Epithelial cell of esophagus (primary cell): ENCODE data around the gene USP12.
A peak's percentile ranks its signal among the peaks of the same experiment; 100 is the strongest.

Experiments
- DNase-seq: peaks from one replicate; pipeline ENCODE4 v3.0.0; 2010; ENCODE audit warnings: low read depth
- H3K4me3 ChIP-seq: 2 replicates; pipeline ENCODE4 v1.5.1; 2011; ENCODE audit warnings: mild to moderate bottlenecking, low read length, control low read depth
- CTCF ChIP-seq: IDR thresholded peaks from 2 replicates; pipeline ENCODE4 v1.5.1; 2011; ENCODE audit warnings: low read depth, mild to moderate bottlenecking, low read length, control low read depth, inconsistent platforms; ENCODE audit not compliant: insufficient read depth; ENCODE audit errors: missing control alignments

USP12 gene

GRCh38 chr13:27055526-27055925 is 116.1 kb downstream of the USP12 start:
- no peak for DNase-seq
- no peak for TF ChIP-seq CTCF
- H3K4me3 ChIP-seq = no peak overlapping the region

- H3K4me3 ChIP-seq = no peak overlapping the region
- no peak for DNase-seq
- TF ChIP-seq CTCF = no peak
Measured at GRCh38 chr13:27054760-27055159, 116.9 kb downstream of the USP12 start.

DNA sequence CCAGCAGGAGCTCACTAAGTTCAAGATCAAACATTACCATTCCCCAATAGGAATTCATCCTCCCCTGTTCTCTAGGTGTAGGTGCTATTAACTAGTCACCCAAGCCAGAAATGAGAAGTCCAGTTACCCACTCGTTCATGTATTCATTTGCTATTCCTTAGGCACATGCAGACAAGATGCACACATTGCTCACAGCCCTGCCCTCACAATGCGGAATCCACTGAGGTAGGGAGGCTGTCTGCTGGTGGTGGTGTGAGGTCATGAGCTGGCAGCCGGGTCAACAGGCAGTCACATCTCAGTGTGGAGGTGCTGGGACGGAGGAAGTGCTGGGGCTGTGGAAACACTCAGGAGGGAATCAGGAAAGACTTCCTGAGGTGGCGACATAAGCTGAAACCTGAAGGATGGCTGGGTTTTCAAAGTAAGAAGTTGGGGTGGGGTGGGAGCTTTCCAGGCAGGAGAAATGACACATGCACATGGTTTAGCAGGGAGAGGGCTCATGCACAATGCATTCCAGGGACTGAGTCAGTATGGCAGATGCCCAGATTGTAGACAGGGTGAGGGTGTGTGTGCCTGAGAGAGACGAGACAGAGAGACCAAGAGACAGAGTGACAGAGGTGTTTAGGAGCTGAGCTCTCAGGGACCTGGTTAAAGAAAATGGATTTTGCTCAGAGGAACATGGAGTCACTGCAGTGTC is 117.6 kb downstream of the USP12 start:
- no peak for TF ChIP-seq CTCF
- peak; percentile 95 for DNase-seq
- no peak overlapping the region for H3K4me3 ChIP-seq

- no peak for TF ChIP-seq CTCF
- no peak overlapping the region for H3K4me3 ChIP-seq
- DNase-seq = no peak
Measured at GRCh38 chr13:27053210-27053884, 118.3 kb downstream of the USP12 start.

- no peak for DNase-seq
- no peak for TF ChIP-seq CTCF
- H3K4me3 ChIP-seq = no peak overlapping the region
Measured at GRCh38 chr13:27052551-27053208, 118.9 kb downstream of the USP12 start.

DNA sequence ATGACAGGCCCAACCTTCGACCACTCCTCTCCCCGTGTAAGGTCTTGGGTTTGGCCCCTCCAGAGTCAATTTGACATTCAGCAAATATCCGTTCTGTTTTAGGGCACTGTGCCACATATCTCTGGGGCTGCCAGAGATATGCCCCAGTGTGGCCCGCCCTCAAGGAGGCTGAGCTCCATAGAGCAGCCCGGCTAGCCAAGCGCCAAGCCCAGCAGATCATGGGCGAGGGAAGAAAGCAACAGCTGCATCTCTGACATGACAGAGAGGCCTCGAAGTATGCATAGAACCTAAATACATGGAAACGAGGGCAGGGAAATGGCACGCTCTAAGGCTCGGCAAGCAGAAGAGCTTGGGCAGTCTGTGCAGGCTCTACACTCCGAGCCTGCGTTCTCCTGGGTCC is 124.5 kb downstream of the USP12 start:
- TF ChIP-seq CTCF = no peak
- H3K4me3 ChIP-seq = no peak overlapping the region
- DNase-seq = no peak
